AG04450 (cell line): ENCODE results near the gene DET1. TPM values are rescaled to one million over a fixed set of nuclear protein-coding genes. Genes with fewer than 3 reads are reported as not detected.
"Not testable (repeated sequence)": the region's sequence is repeated elsewhere in the genome, so short reads cannot be mapped to it uniquely, and the experiment has no call there.

Experiments used
- CTCF ChIA-PET: fragments of 300-600, 350-600 bp; formaldehyde crosslinking; extraction: SDS; loops from one replicate; lab custom pipeline; 2022; ENCODE audit warnings: antibody characterized with exemption, inconsistent platforms; lab: Charles Lee
- POLR2A ChIA-PET: fragments of 350-600 bp; formaldehyde crosslinking; extraction: SDS; loops from one replicate; lab custom pipeline; 2021; ENCODE audit warnings: antibody characterized with exemption, inconsistent platforms; lab: Yijun Ruan, JAX
- DNase-seq: peaks from one replicate; pipeline ENCODE4 v3.0.0-alpha.2; 2011; ENCODE audit warnings: low read depth, low spot score
- H3K27ac ChIP-seq: one replicate; pipeline ENCODE4 v1.5.1; 2012; ENCODE audit warnings: low read depth, low read length, control low read depth
- H3K27me3 ChIP-seq: one replicate; pipeline ENCODE4 v1.6.0; 2012; ENCODE audit warnings: low read length; ENCODE audit not compliant: control insufficient read depth, insufficient read depth
- H3K4me3 ChIP-seq: 2 replicates; pipeline ENCODE4 v1.5.1; 2011; ENCODE audit warnings: mild to moderate bottlenecking, low read depth, low read length, control low read depth
- H3K9me3 ChIP-seq: 2 replicates; pipeline ENCODE4 v1.5.1; 2012; ENCODE audit warnings: low read length; ENCODE audit not compliant: control insufficient read depth, insufficient read depth
- CTCF ChIP-seq: IDR thresholded peaks from 2 replicates; pipeline ENCODE4 v1.5.1; 2011; ENCODE audit warnings: low read depth, low read length, control low read depth, inconsistent platforms
- polyA plus RNA-seq: library from polyadenylated mRNA; depleted of rRNA; stranded (reverse); fragments of >200 nt; gene quantifications from 2 replicates; pipeline ENCODE4 v1.2.3, GENCODE V29; 2011

Gene DET1
- polyA plus RNA-seq, 1 experiment = 7.3 TPM

- H3K9me3 ChIP-seq = no peaks in the 10 kb centered on the region
- no peaks in the 10 kb centered on the region for H3K27me3 ChIP-seq
- ChIA-PET CTCF (no interaction called here), POLR2A (no interaction called here)
- H3K4me3 ChIP-seq = no peak overlapping the region
- no peak for TF ChIP-seq CTCF
- DNase-seq = no peak
- H3K27ac ChIP-seq = no peak overlapping the region
Observed at GRCh38 chr15:88472225-88472624, 74.3 kb downstream of the DET1 start.

GRCh38 chr15:88470625-88471372 lies 75.7 kb downstream of the DET1 start:
- Histone ChIP-seq H3K27me3 (no peaks in the 10 kb centered on the region), H3K9me3 (no peaks in the 10 kb centered on the region), H3K27ac (no peak overlapping the region), H3K4me3 (no peak overlapping the region)
- ChIA-PET CTCF (interaction anchor here (0.6 to 1.0 kb wide), 2 partner anchors 144 to 167 kb away, joined by 3 to 5 read pairs; no protein-coding TSS in a partner anchor), POLR2A (no interaction called here)
- no peak for DNase-seq
- TF ChIP-seq CTCF = peak; percentile 9; the same call in 1 of the 2 replicates

- POLR2A ChIA-PET = no interaction called here
- DNase-seq = no peak
- H3K4me3 ChIP-seq = no peak overlapping the region
- no peaks in the 10 kb centered on the region for H3K27me3 ChIP-seq
- CTCF ChIA-PET = interaction anchor here (0.7 to 1.2 kb wide), 6 partner anchors 15 to 863 kb away, joined by 3 to 5 read pairs (median 3); partner anchors contain the start of gene AEN
- TF ChIP-seq CTCF = no peak
- no peak overlapping the region for H3K27ac ChIP-seq
- no peaks in the 10 kb centered on the region for H3K9me3 ChIP-seq
Observed at GRCh38 chr15:88469321-88469720, 77.2 kb downstream of the DET1 start.

GRCh38 chr15:88468721-88469120 lies 77.8 kb downstream of the DET1 start:
- H3K27me3 ChIP-seq, DNase-seq, H3K27ac ChIP-seq, POLR2A ChIA-PET, H3K9me3 ChIP-seq: not testable (repeated sequence)
- H3K4me3 ChIP-seq = peak overlapping the region; percentile 97
- CTCF ChIA-PET = interaction anchor here (0.7 to 1.2 kb wide), 5 partner anchors 14 to 864 kb away, joined by 3 to 5 read pairs (median 3); partner anchors contain the start of gene AEN

- peak; percentile 52 for TF ChIP-seq CTCF
- Histone ChIP-seq H3K27me3 (no peaks in the 10 kb centered on the region), H3K9me3 (no peaks in the 10 kb centered on the region), H3K27ac (no peak overlapping the region), H3K4me3 (peak overlapping the region; percentile 97)
- ChIA-PET CTCF (interaction anchor here (0.6 to 5.1 kb wide), 8 partner anchors 9 to 366 kb away, joined by 3 to 29 read pairs (median 4); partner anchors contain the start of gene ISG20), POLR2A (interaction anchor here (0.8 to 1.2 kb wide), 3 partner anchors 9 to 13 kb away, joined by 4 to 5 read pairs (median 4); no protein-coding TSS in a partner anchor)
- no peak for DNase-seq
Observed at GRCh38 chr15:88467935-88468528, 78.4 kb downstream of the DET1 start.
